ENCODE measurements around the gene GPC6.

DNA sequence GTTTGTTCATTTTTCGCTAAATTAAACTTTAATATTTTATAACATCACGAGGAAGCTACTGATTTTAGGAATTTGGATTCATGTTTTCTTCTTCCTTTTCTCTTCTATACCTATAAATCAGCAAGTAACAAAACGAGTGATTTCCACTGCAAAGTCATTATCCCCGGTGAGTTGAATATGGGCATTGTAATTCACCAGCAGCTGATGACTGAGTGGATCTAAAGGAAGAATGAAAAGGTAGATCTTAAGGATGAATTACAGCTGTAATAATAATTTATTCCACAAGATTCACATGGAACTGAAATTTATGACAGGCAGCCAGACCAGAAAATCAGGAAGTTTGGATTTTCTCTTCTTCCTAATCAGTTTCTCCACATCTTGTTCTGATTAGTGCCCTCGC, 111.4 kb downstream of the GPC6 start:
- TF ChIP-seq, protein P1, sequence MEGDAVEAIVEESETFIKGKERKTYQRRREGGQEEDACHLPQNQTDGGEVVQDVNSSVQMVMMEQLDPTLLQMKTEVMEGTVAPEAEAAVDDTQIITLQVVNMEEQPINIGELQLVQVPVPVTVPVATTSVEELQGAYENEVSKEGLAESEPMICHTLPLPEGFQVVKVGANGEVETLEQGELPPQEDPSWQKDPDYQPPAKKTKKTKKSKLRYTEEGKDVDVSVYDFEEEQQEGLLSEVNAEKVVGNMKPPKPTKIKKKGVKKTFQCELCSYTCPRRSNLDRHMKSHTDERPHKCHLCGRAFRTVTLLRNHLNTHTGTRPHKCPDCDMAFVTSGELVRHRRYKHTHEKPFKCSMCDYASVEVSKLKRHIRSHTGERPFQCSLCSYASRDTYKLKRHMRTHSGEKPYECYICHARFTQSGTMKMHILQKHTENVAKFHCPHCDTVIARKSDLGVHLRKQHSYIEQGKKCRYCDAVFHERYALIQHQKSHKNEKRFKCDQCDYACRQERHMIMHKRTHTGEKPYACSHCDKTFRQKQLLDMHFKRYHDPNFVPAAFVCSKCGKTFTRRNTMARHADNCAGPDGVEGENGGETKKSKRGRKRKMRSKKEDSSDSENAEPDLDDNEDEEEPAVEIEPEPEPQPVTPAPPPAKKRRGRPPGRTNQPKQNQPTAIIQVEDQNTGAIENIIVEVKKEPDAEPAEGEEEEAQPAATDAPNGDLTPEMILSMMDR (conservative IDR thresholded peaks at IDR 0.05): no peak
- TF ChIP-seq ZFX (IDR thresholded peaks at IDR 0.05): no peak
